GM23248 (cell line): ENCODE measurements around the gene PRKAR2A. TPM values are rescaled to one million over a fixed set of nuclear protein-coding genes. Genes with fewer than 3 reads are reported as not detected.

Experiments
- DNase-seq: peaks from one replicate; pipeline ENCODE4 v3.0.0-alpha.2; 2015
- H2AFZ ChIP-seq: fragments of 200-600 bp; sonication (generic); 2 replicates; pipeline ENCODE4 v1.6.1; 2016; ENCODE audit warnings: antibody characterized with exemption
- H3F3A ChIP-seq: fragments of 200-600 bp; sonication (generic); 2 replicates; pipeline ENCODE4 v1.6.1; 2016; ENCODE audit warnings: mild to moderate bottlenecking, antibody characterized with exemption, mixed run types; ENCODE audit not compliant: insufficient read depth
- H3K27ac ChIP-seq: fragments of 200-600 bp; sonication (generic); 2 replicates; pipeline ENCODE4 v1.5.1; 2016; ENCODE audit warnings: mild to moderate bottlenecking
- H3K27me3 ChIP-seq: fragments of 200-600 bp; sonication (generic); replicated peaks from 2 replicates; pipeline ENCODE4 v1.6.1; 2016; ENCODE audit warnings: mild to moderate bottlenecking; ENCODE audit not compliant: insufficient read depth
- H3K36me3 ChIP-seq: fragments of 200-600 bp; sonication (generic); 2 replicates; pipeline ENCODE4 v1.6.1; 2016; ENCODE audit warnings: low read depth, mild to moderate bottlenecking
- H3K4me1 ChIP-seq: fragments of 200-600 bp; sonication (generic); 2 replicates; pipeline ENCODE4 v1.6.1; 2016; ENCODE audit warnings: mild to moderate bottlenecking; ENCODE audit not compliant: insufficient read depth
- H3K4me2 ChIP-seq: fragments of 200-600 bp; sonication (generic); one replicate; pipeline ENCODE4 v1.6.1; 2016; ENCODE audit warnings: mild to moderate bottlenecking; ENCODE audit not compliant: unreplicated experiment
- H3K4me3 ChIP-seq: fragments of 200-600 bp; sonication (generic); 2 replicates; pipeline ENCODE4 v1.5.1; 2016; ENCODE audit warnings: mild to moderate bottlenecking
- H3K79me2 ChIP-seq: fragments of 200-600 bp; sonication (generic); 2 replicates; pipeline ENCODE4 v1.6.1; 2016; ENCODE audit warnings: mild to moderate bottlenecking; ENCODE audit not compliant: insufficient read depth
- H3K9ac ChIP-seq: fragments of 200-600 bp; sonication (generic); 2 replicates; pipeline ENCODE4 v1.6.1; 2016; ENCODE audit warnings: mild to moderate bottlenecking
- H3K9me2 ChIP-seq: fragments of 200-600 bp; sonication (generic); 2 replicates; pipeline ENCODE4 v1.6.1; 2016; ENCODE audit warnings: mixed run types, mild to moderate bottlenecking, moderate library complexity; ENCODE audit not compliant: insufficient read depth
- H3K9me3 ChIP-seq: fragments of 200-600 bp; sonication (generic); one replicate; pipeline ENCODE4 v1.6.1; 2017; ENCODE audit warnings: low read depth
- H4K20me1 ChIP-seq: fragments of 200-600 bp; sonication (generic); 2 replicates; pipeline ENCODE4 v1.6.0; 2016; ENCODE audit not compliant: insufficient read depth
- EZH2 ChIP-seq: fragments of 200-600 bp; sonication (generic); IDR thresholded peaks from 2 replicates; pipeline ENCODE4 v1.6.1; 2018; ENCODE audit warnings: antibody characterized with exemption, mild to moderate bottlenecking; ENCODE audit not compliant: insufficient read depth, poor library complexity, severe bottlenecking
- EZH2phosphoT487 ChIP-seq: fragments of 200-600 bp; sonication (generic); IDR thresholded peaks from 2 replicates; pipeline ENCODE4 v1.6.1; 2018; ENCODE audit warnings: antibody characterized with exemption, moderate library complexity, mild to moderate bottlenecking, low read depth; ENCODE audit not compliant: insufficient read depth
- WGBS, 2 experiments: methylation state at CpG; one replicate each; pipeline ENCODE4 v1.1.6; 2015 to 2017; ENCODE audit warnings: low lambda C conversion rate in 2 of 2, low coverage in 1 of 2; ENCODE audit errors: missing lambda C conversion rate in 2 of 2; 5-methylcytosine and 5-hydroxymethylcytosine counted together
- in situ Hi-C: fragments of 300-500 bp; cut with MboI; formaldehyde crosslinking; loops from 2 replicates; pipeline ENCODE4 v1.15.0; 2020
- polyA plus RNA-seq: library from polyadenylated mRNA; unstranded; fragments of >200 nt; fragmentation: Nextera tagmentation; extraction: Ambion mirVana; gene quantifications from 2 replicates; pipeline ENCODE4 v1.2.1, GENCODE V29; 2016
- total RNA-seq: library from RNA; depleted of rRNA; stranded (reverse); fragments of >200 nt; shearing (Covaris generic); gene quantifications from 2 replicates; pipeline ENCODE4 v1.2.3, GENCODE V29; 2014

Gene PRKAR2A
- total and polyA plus RNA-seq, 2 experiments from 2014 or later, result 11.8 to 26.8 TPM

DNA sequence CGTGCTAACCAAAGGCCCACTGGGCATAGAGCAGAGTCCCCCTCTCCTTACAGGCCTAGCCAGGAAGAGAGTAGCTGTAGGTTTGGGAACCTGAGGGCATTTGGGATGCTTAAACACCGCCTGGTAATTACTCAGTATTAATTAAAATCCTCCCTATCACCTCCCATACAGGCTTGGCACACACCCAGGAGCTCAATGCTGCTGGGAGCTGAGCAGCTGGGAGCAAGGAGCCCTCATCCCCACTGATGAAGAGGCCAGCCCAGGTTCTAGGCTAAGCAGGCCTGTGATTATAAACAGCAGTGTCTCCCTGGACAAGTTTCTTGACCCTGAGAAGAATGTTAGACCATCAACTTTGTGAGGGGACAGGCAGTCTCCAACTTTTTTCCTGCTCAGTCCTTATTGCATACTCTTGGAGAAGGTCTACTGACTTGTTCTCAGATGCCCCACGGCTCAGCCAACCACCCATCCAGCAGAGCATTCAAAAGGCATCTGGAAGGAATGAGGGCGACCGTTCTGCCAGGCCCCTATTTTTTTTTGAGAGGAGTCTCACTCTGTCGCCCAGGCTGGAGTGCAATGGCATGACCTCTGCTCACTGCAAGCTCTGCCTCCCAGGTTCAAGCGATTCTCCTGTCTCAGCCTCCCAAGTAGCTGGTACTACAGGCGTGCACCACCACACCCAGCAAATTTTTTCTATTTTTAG, 1.3 kb upstream of the PRKAR2A start:
- 94 to 96% methylated on average over 8 of the region's 8 CpGs for WGBS, 2 experiments
- Histone ChIP-seq H4K20me1 (no peaks in the 10 kb centered on the region), H2AFZ (no peak overlapping the region), H3K9me2 (no peaks in the 10 kb centered on the region), H3F3A (peaks cover 7% of the 10 kb centered on the region), H3K4me1 (peaks cover 21% of the 10 kb centered on the region), H3K4me3 (no peak overlapping the region), H3K79me2 (peaks cover 24% of the 10 kb centered on the region), H3K27me3 (no peaks in the 10 kb centered on the region), H3K9ac (no peak overlapping the region), H3K4me2 (no peak overlapping the region), H3K9me3 (no peaks in the 10 kb centered on the region), H3K36me3 (no peaks in the 10 kb centered on the region), H3K27ac (peak overlapping the region; percentile 78)
- TF ChIP-seq EZH2 (no peak), EZH2phosphoT487 (no peak)
- in situ Hi-C loops, result no loop called here
- DNase-seq, result no peak

DNA sequence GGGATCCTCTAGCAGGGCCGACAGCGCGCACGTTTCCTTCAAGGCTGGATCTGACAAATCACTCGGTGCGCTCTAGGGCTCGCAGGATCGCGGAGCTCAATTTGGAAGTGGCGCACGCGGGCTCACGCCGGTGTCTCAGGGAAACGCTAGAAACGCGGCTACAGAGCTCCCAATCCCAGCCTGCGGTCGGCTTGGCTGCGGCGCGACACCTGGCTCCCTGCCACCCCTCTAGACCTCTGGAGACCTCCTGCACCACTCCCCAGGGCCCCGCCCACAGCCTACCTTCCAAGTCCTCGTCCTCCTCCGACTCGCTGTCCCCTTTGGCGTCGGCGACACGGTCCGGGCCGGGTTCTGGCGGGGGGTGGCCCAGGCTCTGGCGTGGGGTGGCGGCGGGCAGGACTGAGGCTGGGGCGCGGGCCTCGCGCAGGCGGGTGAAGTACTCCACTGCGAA, 596 bp downstream of the PRKAR2A start:
- H2AFZ ChIP-seq, result peak overlapping the region; percentile 98
- peak overlapping the region; percentile 83 for H3K9ac ChIP-seq
- WGBS, 2 experiments, result 1% methylated on average over 34 to 36 of the region's 42 CpGs
- H3K4me3 ChIP-seq, result peak overlapping the region; percentile 77
- no peaks in the 10 kb centered on the region for H3K9me3 ChIP-seq
- TF ChIP-seq EZH2, result no peak
- TF ChIP-seq EZH2phosphoT487, result no peak
- peak; percentile 93 for DNase-seq
- peaks cover 21% of the 10 kb centered on the region for H3K4me1 ChIP-seq
- H4K20me1 ChIP-seq, result no peaks in the 10 kb centered on the region
- peaks cover 40% of the 10 kb centered on the region for H3K79me2 ChIP-seq
- H3K27me3 ChIP-seq, result no peaks in the 10 kb centered on the region
- peak overlapping the region; percentile 78 for H3K27ac ChIP-seq
- in situ Hi-C loops, result no loop called here
- H3F3A ChIP-seq, result peaks cover 7% of the 10 kb centered on the region
- peak overlapping the region; percentile 95 for H3K4me2 ChIP-seq
- H3K9me2 ChIP-seq, result no peaks in the 10 kb centered on the region
- no peaks in the 10 kb centered on the region for H3K36me3 ChIP-seq

DNA sequence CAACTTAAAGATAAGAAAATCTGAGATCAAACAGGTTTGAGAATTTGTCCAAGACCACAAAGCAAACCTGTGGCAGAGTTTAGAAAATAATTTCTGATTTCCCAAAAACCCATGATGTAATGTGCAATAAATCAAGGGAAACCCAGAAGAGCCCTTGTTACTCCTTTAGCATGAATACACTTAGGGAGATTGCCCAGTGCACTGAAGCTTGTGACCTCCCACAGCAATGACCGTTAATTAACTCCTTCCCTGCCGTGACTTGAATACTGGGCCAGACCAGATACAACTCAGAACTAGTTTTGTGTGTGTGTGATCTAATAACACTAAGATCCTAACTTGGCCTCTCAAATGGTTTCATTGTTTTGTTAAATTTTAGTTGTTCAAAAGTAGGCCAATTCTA, 2.5 kb downstream of the PRKAR2A start:
- Histone ChIP-seq H3K36me3 (no peaks in the 10 kb centered on the region), H3K9me2 (no peaks in the 10 kb centered on the region), H3K4me1 (peaks cover 21% of the 10 kb centered on the region), H3K9ac (0 out of 2 replicates have a peak overlapping the region, but pooled peaks have one; percentile 83), H3K27ac (no peak overlapping the region), H3K79me2 (peaks cover 58% of the 10 kb centered on the region), H3K27me3 (no peaks in the 10 kb centered on the region), H4K20me1 (no peaks in the 10 kb centered on the region), H3K4me2 (peak overlapping the region; percentile 95), H3K4me3 (peak overlapping the region; percentile 77), H2AFZ (no peak overlapping the region), H3F3A (peaks cover 7% of the 10 kb centered on the region), H3K9me3 (no peaks in the 10 kb centered on the region)
- no peak for TF ChIP-seq EZH2phosphoT487
- no peak for TF ChIP-seq EZH2
- DNase-seq, result peak; percentile 54
- in situ Hi-C loops, result no loop called here
- 15 to 27% methylated on average over 2 of the region's 2 CpGs for WGBS, 2 experiments

DNA sequence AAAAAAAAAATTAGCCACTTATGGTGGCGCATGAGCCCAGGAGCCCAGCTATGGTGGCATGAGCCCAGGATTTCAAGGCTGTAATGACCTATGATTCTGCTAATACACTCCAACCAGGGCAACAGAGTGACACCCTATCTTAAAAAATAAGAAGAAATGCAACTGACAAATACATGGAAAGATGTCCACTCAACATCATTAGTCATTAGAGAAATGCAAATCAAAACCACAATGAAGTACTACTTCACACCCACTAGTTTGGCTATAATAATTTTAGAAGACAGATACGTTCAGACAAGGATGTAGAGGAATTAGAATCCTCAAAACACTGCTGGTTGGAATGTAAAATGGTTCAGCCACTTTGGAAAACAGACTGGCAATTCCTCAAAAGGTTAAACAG, 10.5 kb downstream of the PRKAR2A start:
- Histone ChIP-seq H3F3A (no peaks in the 10 kb centered on the region), H2AFZ (no peak overlapping the region), H3K4me3 (no peak overlapping the region), H3K27me3 (no peaks in the 10 kb centered on the region), H3K9me3 (no peaks in the 10 kb centered on the region), H3K4me2 (no peak overlapping the region), H3K27ac (no peak overlapping the region), H3K36me3 (no peaks in the 10 kb centered on the region), H3K9me2 (no peaks in the 10 kb centered on the region), H3K4me1 (no peaks in the 10 kb centered on the region), H3K9ac (no peak overlapping the region), H4K20me1 (no peaks in the 10 kb centered on the region), H3K79me2 (peaks cover 98% of the 10 kb centered on the region)
- in situ Hi-C loops, result no loop called here
- DNase-seq, result no peak
- TF ChIP-seq EZH2, result no peak
- TF ChIP-seq EZH2phosphoT487, result no peak
- WGBS, 2 experiments, result 60 to 68% methylated on average over 2 of the region's 2 CpGs
